ENCODE measurements around the gene NME8.

Gene NME8

DNA sequence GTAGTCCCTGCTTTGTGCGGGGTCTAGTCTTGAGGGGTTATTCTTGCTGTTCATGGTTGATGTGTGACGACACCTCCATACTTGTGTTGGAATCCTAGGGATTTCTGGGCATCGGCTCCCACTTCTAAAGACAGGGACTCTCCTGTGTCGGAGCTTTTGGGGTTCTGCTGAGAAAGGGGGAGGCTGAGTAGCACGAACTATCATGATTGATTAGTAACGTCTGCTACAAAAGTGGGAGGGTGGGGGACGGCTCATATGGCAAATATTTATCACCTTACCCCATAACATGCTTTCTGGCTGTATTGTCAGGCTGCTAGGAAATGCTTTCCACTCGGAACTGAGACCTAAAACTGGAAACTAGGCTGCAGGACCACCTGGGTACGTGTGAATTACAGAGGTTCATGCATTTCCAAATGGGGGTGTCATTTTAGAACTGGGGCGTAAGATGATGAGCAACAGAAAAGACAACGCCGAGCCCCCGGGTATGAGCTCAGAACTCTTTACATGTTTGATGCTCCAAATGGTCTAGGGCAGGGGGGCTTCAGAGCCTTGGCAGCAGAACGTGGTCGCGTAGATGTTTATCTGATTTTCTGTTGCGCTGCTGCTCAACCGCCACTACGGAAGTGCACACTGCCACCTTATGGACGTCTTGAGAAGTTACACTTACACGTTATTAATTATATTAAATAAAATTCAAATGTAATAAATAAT, 15.1 kb upstream of the NME8 start:
- peak; percentile 78 for DNase-seq (ENCODE audit: low read depth)
- TF ChIP-seq, protein P1, sequence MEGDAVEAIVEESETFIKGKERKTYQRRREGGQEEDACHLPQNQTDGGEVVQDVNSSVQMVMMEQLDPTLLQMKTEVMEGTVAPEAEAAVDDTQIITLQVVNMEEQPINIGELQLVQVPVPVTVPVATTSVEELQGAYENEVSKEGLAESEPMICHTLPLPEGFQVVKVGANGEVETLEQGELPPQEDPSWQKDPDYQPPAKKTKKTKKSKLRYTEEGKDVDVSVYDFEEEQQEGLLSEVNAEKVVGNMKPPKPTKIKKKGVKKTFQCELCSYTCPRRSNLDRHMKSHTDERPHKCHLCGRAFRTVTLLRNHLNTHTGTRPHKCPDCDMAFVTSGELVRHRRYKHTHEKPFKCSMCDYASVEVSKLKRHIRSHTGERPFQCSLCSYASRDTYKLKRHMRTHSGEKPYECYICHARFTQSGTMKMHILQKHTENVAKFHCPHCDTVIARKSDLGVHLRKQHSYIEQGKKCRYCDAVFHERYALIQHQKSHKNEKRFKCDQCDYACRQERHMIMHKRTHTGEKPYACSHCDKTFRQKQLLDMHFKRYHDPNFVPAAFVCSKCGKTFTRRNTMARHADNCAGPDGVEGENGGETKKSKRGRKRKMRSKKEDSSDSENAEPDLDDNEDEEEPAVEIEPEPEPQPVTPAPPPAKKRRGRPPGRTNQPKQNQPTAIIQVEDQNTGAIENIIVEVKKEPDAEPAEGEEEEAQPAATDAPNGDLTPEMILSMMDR (IDR thresholded peaks at IDR 0.05; ENCODE audit: insufficient read depth, low read depth, low read length, missing control alignments) = peak; percentile 54
- H3K4me3 ChIP-seq (ENCODE audit: low read depth, low read length) = peak overlapping the region; percentile 39

- no peak for DNase-seq (ENCODE audit: low read depth)
- TF ChIP-seq, protein P1 (IDR thresholded peaks at IDR 0.05; ENCODE audit: insufficient read depth, low read depth, low read length, missing control alignments) = no peak
Observed at GRCh38 chr7:37833818-37834146, 14.6 kb upstream of the NME8 start.

DNA sequence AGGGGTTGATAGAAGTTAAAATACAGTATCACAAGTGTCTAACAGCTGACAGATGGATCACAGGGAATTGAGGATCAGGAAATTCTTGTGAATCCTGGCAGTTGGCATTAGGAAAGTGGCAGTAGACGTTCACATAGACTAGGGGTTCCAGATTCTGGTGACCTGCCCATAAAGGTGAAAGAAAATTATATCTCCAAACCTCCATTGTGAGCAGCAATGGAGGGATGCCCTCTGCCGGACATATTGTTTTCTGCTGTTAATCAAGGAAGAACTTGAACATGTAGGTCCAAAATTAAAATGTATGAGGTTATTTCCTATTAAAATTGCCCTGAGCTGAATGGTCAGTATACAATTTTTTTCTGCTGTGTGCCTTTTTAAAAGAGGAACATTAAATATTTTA, 5.1 kb downstream of the NME8 start:
- TF ChIP-seq, protein P1 (IDR thresholded peaks at IDR 0.05; ENCODE audit: insufficient read depth, low read depth, low read length, missing control alignments) = peak; percentile 47
- H3K4me3 ChIP-seq (ENCODE audit: low read depth, low read length) = no peak overlapping the region
- DNase-seq (ENCODE audit: low read depth) = peak; percentile 54

More at GRCh38 chr7:37833818-37834146, 14.6 kb upstream of the NME8 start:
- no peak overlapping the region for H3K4me3 ChIP-seq (ENCODE audit: low read depth, low read length)

DNA sequence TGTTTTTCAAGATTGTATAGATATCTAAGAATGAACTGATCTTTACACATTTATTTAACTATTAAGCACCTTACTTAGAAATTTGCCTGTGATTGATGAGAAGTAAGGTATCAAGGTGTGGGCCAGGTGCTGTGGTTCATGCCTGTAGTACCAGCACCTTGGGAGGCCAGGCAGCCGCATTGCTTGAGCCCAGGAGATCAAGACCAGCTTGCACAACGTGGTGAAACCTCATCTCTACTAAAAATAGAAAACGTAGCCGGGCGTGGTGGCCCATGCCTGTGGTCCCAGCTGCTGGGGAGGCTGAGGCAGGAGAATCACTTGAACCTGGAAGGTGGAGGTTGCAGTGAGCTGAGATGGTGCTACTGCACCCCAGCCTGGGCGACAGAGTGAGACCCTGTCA, 33.7 kb downstream of the NME8 start:
- no peak for DNase-seq (ENCODE audit: low read depth)
- no peak overlapping the region for H3K4me3 ChIP-seq (ENCODE audit: low read depth, low read length)
- TF ChIP-seq, protein P1 (IDR thresholded peaks at IDR 0.05; ENCODE audit: insufficient read depth, low read depth, low read length, missing control alignments) = no peak

GRCh38 chr7:37893359-37893758, 45.0 kb downstream of the NME8 start:
- H3K4me3 ChIP-seq (ENCODE audit: low read depth, low read length) = no peak overlapping the region
- DNase-seq (ENCODE audit: low read depth) = no peak
- TF ChIP-seq, protein P1 (IDR thresholded peaks at IDR 0.05; ENCODE audit: insufficient read depth, low read depth, low read length, missing control alignments) = no peak

- DNase-seq (ENCODE audit: low read depth) = no peak
- TF ChIP-seq, protein P1 (IDR thresholded peaks at IDR 0.05; ENCODE audit: insufficient read depth, low read depth, low read length, missing control alignments) = no peak
- H3K4me3 ChIP-seq (ENCODE audit: low read depth, low read length) = no peak overlapping the region
Observed at GRCh38 chr7:37894671-37895070, 46.3 kb downstream of the NME8 start.

DNA sequence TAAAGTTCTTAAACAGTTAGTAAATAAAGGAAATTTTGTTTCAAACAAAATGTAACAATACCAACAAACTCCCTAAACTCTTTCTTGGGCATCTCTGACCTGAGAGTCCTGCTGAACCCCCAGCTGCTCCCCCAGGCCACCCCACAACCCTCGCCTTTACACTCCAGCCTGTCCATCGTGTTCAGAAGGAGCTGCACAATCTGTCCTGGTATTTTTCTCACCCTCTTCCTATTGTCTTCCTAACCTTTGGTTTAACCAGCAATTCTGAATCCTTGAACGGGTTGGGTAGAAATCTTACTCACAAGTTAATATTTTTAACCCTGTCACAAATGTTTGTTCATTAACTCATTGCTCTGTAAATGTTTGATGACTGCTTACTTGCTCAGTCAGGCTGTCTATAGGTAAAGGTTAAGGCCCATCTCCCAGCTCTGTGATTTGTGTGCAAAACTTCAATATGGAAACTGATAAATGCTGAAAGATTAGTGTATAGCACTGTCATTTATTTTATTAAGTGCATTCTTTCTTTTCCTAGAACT, 51.4 kb downstream of the NME8 start:
- no peak for DNase-seq (ENCODE audit: low read depth)
- H3K4me3 ChIP-seq (ENCODE audit: low read depth, low read length) = no peak overlapping the region
- TF ChIP-seq, protein P1 (IDR thresholded peaks at IDR 0.05; ENCODE audit: insufficient read depth, low read depth, low read length, missing control alignments) = no peak

Measured in GM12865 (cell line).